Activated naive CD8-positive, alpha-beta T cell treated with anti-CD3 and anti-CD28 coated beads, Interleukin-2, amount 10 ng/mL, durations not matched to agents 7 days and 5 days (primary cell): ENCODE data around the gene VAC14. TPM values are rescaled to one million over a fixed set of nuclear protein-coding genes. Genes with fewer than 3 reads are reported as not detected.
A peak's percentile ranks its signal among the peaks of the same experiment; 100 is the strongest.
"Not testable (repeated sequence)": the region's sequence is repeated elsewhere in the genome, so short reads cannot be mapped to it uniquely, and the experiment has no call there.

Experiments
- ATAC-seq: fragments of 150-1000 bp; cut with Tn5 transposase; one replicate; pipeline ENCODE4 v1.10.0; 2021; ENCODE audit warnings: low read depth, moderate library complexity
- POLR2A ChIA-PET: fragments of 350-600 bp; sonication (Branson Sonifier 250); formaldehyde crosslinking; loops from one replicate; lab custom pipeline; 2021; ENCODE audit warnings: antibody characterized with exemption; lab: Charles Lee
- DNase-seq: peaks from one replicate; pipeline ENCODE4 v3.0.0; 2021
- H3K27ac Mint-ChIP-seq: one replicate; pipeline ENCODE4 v1.8.0; 2022; ENCODE audit warnings: mild to moderate bottlenecking, mixed read lengths
- H3K27me3 Mint-ChIP-seq: one replicate; pipeline ENCODE4 v1.8.0; 2022; ENCODE audit warnings: mild to moderate bottlenecking, moderate library complexity, mixed read lengths
- H3K36me3 Mint-ChIP-seq: one replicate; pipeline ENCODE4 v1.8.0; 2021; ENCODE audit warnings: mild to moderate bottlenecking, mixed read lengths
- H3K4me1 Mint-ChIP-seq: one replicate; pipeline ENCODE4 v1.8.0; 2021; ENCODE audit warnings: mixed read lengths
- H3K4me3 Mint-ChIP-seq: one replicate; pipeline ENCODE4 v1.8.0; 2022; ENCODE audit warnings: mild to moderate bottlenecking, moderate library complexity, mixed read lengths
- H3K9me3 Mint-ChIP-seq: one replicate; pipeline ENCODE4 v1.8.0; 2021; ENCODE audit warnings: mixed read lengths
- total RNA-seq, 2 experiments: library from RNA; stranded (reverse); gene quantifications; one replicate each; pipeline ENCODE4 v1.2.3, GENCODE V29; 2021

The VAC14 gene
- total RNA-seq, 2 experiments from 2014 or later, result 34.4 to 36.9 TPM

DNA sequence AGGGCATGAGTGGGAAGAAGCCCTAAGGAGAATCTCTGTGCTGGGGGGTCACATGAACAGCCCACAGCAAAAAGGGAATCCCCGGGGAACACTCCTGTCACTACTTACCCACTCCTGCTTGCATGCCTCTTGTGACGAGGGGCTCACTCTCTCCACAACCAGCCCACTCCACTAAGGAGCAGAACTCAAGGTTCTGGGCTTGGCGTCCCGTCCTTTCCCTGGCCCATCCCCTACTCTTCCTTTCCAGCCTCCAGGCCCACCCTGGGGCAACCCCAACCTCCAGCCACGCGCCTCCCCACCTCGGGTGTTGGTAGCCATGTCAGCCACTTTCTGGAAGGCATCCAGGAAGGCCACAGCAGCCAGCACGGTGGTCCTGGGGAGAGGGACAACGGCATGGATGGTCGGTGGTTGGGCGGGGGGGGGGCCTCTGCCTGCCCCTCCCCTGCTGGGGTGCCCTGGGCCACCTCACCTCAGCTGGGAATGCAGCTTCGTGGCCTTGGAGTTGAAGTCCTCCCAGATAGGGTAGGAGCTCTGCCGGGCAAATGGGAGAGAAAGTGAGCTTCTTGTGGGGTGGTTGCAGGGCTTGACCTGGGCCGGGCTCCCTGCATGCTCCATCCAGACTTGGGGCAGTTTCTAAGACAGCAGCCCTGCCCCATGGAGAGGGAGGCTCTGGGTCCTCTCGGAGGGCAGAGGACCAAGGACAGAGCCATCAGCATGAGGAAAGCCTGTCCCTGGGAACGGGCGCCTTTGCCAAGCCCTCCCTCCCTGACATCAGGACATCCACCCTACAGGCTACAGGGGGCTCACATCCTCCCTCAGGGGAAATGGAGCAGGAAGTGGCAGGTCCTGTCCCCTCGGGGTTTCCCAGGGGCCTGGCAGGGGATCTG, 120.2 kb downstream of the VAC14 start:
- ATAC-seq, result no peak
- Mint-ChIP-seq H3K9me3 (no peaks in the 10 kb centered on the region), H3K27me3 (peaks cover 8% of the 10 kb centered on the region), H3K4me3 (no peak overlapping the region), H3K4me1 (peaks cover 4% of the 10 kb centered on the region), H3K36me3 (no peaks in the 10 kb centered on the region), H3K27ac (no peak overlapping the region)
- POLR2A ChIA-PET, result interaction anchor here (0.7 to 0.9 kb wide), 2 partner anchors 15 to 57 kb away, joined by 3 read pairs; no protein-coding TSS in a partner anchor
- DNase-seq, result no peak

DNA sequence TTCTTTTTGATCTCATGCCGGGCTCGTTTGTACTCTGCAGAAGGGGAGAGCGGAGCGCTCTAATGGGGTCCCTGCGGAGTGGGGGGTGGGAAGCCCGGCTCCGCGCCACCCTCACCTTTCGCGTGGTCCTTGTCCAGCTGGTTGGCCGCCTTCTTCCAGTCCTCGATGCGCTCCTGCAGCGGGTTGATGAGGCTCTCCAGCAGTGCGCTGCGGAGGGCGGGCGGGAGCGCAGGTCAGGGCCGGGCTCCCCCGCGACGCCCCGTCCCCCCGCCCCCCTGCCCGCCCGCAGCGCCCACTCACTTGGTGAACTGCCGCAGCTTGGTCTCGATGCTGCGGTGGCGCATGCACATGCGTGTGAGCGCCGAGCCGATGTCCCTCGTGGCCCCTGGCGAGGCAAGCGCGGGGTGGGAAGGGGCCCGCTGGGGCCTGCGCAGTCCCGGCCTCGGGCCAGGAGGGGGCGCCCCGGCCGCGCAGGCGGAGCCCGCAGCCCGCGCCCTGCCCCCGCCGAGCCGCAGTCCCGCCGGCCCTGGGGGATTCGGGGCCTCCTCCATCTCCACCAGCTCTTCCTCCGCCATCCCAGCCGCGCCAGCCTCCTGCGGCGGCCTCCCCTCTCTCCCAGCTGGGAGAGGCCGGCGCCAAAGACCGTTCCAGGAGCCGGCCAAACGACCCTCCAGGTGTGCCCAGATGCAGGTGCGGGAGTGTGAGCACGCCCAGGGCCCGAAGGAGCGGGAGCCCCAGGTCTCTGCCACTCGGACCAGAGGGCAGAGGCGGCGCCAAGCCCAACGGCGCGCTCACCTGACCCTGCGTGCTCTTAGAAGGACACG, 121.1 kb downstream of the VAC14 start:
- ATAC-seq (no peak), DNase-seq (no peak)
- no peaks in the 10 kb centered on the region for H3K36me3 Mint-ChIP-seq
- peaks cover 4% of the 10 kb centered on the region for H3K4me1 Mint-ChIP-seq
- H3K9me3 Mint-ChIP-seq, result no peaks in the 10 kb centered on the region
- no peak overlapping the region for H3K4me3 Mint-ChIP-seq
- H3K27ac Mint-ChIP-seq, result no peak overlapping the region
- peaks cover 5% of the 10 kb centered on the region for H3K27me3 Mint-ChIP-seq
- POLR2A ChIA-PET, result interaction anchor here (0.7 to 1.5 kb wide), 2 partner anchors 58 to 59 kb away, joined by 3 to 4 read pairs; no protein-coding TSS in a partner anchor

- ATAC-seq (peak; percentile 24), DNase-seq (no peak)
- Mint-ChIP-seq H3K27me3 (no peaks in the 10 kb centered on the region), H3K4me3 (peak overlapping the region; percentile 9), H3K4me1 (peaks cover 4% of the 10 kb centered on the region), H3K9me3 (no peaks in the 10 kb centered on the region), H3K27ac (peak overlapping the region; percentile 58), H3K36me3 (no peaks in the 10 kb centered on the region)
- POLR2A ChIA-PET, result interaction anchor here (1.5 kb wide), 1 partner anchor 60 kb away, joined by 4 read pairs; no protein-coding TSS in a partner anchor
Observed at GRCh38 chr16:70678898-70679670, 121.9 kb downstream of the VAC14 start.

DNA sequence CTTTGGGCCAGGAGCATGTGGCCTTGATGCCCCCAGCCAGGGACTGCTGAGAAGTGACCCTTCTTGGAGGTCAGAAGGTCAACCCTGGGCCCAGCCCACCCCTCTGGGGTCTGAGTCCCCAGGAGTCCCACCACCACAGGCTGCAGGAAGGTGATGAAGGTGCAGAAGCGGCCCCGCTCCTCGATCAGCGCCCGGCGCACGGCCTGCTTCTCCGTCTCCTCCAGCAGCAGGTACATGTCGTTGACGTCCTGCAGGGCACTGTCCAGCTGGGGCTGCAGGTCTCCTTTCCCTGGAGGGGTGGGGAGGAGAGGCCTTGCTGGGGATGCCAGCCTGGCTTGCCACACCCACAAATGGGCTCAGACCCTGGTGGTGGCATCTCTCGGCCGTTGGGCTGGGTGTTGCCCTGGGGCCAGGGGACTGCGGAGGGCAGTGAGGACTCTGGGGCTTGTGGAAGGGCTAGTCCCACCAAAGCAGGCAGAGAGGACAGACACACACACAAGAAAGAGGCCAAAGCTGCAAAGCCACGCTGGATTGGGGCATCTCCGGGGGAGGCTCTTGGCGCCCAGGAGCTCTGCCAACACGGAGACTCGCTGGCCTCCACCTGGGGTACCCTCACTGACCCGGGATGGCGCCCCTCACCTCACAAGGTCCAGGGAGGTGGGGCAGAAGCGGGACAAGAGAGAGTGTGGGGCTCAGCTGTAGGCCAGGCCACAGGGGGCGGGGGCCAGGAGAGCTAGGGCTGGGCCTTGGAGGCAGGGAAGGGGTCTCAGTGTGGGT, 122.6 kb downstream of the VAC14 start:
- Mint-ChIP-seq H3K27me3 (no peaks in the 10 kb centered on the region), H3K4me1 (peaks cover 4% of the 10 kb centered on the region), H3K36me3 (no peaks in the 10 kb centered on the region), H3K27ac (peak overlapping the region; percentile 58), H3K4me3 (no peak overlapping the region), H3K9me3 (no peaks in the 10 kb centered on the region)
- no peak for DNase-seq
- POLR2A ChIA-PET, result interaction anchor here (1.5 kb wide), 1 partner anchor 60 kb away, joined by 4 read pairs; no protein-coding TSS in a partner anchor
- ATAC-seq, result no peak

DNA sequence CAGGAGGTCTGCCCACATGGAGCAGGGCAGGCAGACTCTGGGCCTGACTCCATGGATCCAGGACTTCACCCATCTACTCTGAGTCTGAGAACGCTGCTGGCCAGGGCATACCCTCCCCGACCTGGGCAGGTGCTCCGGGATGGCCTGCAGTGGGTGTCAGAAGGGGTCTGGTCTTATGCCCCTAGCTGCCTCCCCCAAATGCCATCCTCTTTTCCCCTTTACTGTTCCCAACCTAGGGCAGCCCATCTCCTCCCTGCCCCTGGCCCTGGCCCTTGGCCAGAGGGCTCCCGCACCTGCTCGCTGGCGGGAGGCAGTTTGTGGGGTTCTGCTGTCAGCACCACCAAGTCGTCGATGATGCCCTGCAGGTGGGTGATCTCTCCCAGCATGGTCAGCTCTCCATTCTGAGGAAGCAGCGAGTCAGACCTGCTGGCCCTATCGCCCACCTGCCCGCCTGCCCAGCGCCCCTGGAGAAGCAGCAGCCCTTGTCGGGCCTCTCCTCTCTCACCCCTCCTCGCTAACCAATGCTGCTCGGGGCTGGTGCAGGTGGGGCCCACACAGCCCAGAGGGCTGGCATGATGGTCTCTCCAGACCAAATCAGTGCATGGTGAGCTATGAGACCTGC, 123.3 kb downstream of the VAC14 start:
- DNase-seq (no peak), ATAC-seq (no peak)
- Mint-ChIP-seq H3K27ac (no peak overlapping the region), H3K4me3 (no peak overlapping the region), H3K27me3 (no peaks in the 10 kb centered on the region), H3K4me1 (peaks cover 4% of the 10 kb centered on the region), H3K9me3 (no peaks in the 10 kb centered on the region), H3K36me3 (no peaks in the 10 kb centered on the region)
- POLR2A ChIA-PET, result no interaction called here

DNA sequence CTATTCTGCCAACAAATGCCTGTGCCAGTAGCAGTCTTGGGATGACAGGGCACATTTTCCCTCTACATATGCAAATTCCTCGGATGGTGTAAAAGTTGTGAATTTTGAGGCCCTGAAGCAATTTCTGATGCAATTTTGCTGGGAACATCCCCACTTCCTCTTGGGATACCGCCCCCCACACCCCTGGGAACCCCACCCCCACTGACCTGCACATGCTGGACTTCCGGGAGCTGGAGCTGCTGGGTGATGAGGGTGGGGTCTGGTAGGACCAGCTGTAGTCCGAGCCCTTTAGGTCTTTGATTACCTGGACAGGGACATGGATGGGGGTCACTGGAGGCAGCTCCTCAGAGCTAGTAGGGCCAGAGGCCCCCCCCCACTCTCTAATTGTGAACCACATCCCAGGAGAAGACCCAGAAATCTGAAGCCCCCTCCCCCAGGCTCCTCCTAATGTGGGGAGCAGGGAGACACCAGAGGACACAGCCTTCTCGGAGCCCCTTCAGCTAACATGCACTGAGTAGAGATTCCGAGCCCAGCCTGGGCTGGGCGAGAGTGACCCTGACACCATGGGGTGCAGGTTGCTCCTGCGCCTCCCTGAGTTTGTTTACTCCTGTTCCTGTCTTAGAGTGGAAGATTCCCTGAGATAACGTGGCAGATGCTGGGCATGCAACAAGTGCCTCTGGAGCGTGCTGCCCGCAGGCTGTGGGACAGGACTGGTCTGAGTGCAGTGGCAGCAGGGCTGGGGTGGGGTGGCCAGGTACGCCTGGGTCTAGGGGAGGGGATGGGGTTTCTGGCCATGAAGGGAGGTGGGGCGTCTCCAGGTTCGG, 124.1 kb downstream of the VAC14 start:
- H3K27me3 Mint-ChIP-seq, result no peaks in the 10 kb centered on the region
- DNase-seq, result no peak
- H3K9me3 Mint-ChIP-seq, result no peaks in the 10 kb centered on the region
- no peak overlapping the region for H3K4me3 Mint-ChIP-seq
- POLR2A ChIA-PET, result no interaction called here
- peak overlapping the region; percentile 6 for H3K27ac Mint-ChIP-seq
- H3K36me3 Mint-ChIP-seq, result no peaks in the 10 kb centered on the region
- peaks cover 4% of the 10 kb centered on the region for H3K4me1 Mint-ChIP-seq
- ATAC-seq, result no peak

GRCh38 chr16:70675851-70676513, 125.0 kb downstream of the VAC14 start:
- H3K27ac Mint-ChIP-seq, result no peak overlapping the region
- no peaks in the 10 kb centered on the region for H3K27me3 Mint-ChIP-seq
- no peaks in the 10 kb centered on the region for H3K9me3 Mint-ChIP-seq
- H3K36me3 Mint-ChIP-seq, result no peaks in the 10 kb centered on the region
- peaks cover 4% of the 10 kb centered on the region for H3K4me1 Mint-ChIP-seq
- ATAC-seq (no peak), DNase-seq (no peak)
- POLR2A ChIA-PET, result no interaction called here
- H3K4me3 Mint-ChIP-seq, result no peak overlapping the region

- Mint-ChIP-seq H3K27me3 (no peaks in the 10 kb centered on the region), H3K4me3 (no peak overlapping the region), H3K4me1 (peaks cover 2% of the 10 kb centered on the region), H3K27ac (no peak overlapping the region), H3K9me3 (no peaks in the 10 kb centered on the region), H3K36me3 (no peaks in the 10 kb centered on the region)
- no peak for ATAC-seq
- DNase-seq, result no peak
- POLR2A ChIA-PET, result no interaction called here
Observed at GRCh38 chr16:70674221-70675014, 126.5 kb downstream of the VAC14 start.

- H3K4me1 Mint-ChIP-seq, POLR2A ChIA-PET, H3K4me3 Mint-ChIP-seq, DNase-seq, H3K27me3 Mint-ChIP-seq, H3K27ac Mint-ChIP-seq, ATAC-seq, H3K36me3 Mint-ChIP-seq, H3K9me3 Mint-ChIP-seq: not testable (repeated sequence)
Observed at GRCh38 chr16:70670938-70671337, 130.0 kb downstream of the VAC14 start.

- Mint-ChIP-seq H3K4me3 (no peak overlapping the region), H3K27me3 (no peaks in the 10 kb centered on the region), H3K27ac (no peak overlapping the region), H3K9me3 (no peaks in the 10 kb centered on the region), H3K4me1 (no peaks in the 10 kb centered on the region), H3K36me3 (peaks cover 4% of the 10 kb centered on the region)
- DNase-seq (no peak), ATAC-seq (no peak)
- POLR2A ChIA-PET, result no interaction called here
Observed at GRCh38 chr16:70670175-70670574, 130.8 kb downstream of the VAC14 start.
